IPS-18c (cell line): ENCODE data around the gene MAP3K21.

Experiments used
- H3K4me3 ChIP-seq: 2 replicates; pipeline ENCODE4 v1.7.0; 2013; ENCODE audit warnings: low read depth, mild to moderate bottlenecking, low read length, moderate library complexity; ENCODE audit not compliant: insufficient read depth
- H3K9me3 ChIP-seq: one replicate; pipeline ENCODE4 v1.6.1; 2013; ENCODE audit warnings: mild to moderate bottlenecking, low read length, moderate library complexity; ENCODE audit not compliant: control insufficient read depth, insufficient read depth

The MAP3K21 gene

DNA sequence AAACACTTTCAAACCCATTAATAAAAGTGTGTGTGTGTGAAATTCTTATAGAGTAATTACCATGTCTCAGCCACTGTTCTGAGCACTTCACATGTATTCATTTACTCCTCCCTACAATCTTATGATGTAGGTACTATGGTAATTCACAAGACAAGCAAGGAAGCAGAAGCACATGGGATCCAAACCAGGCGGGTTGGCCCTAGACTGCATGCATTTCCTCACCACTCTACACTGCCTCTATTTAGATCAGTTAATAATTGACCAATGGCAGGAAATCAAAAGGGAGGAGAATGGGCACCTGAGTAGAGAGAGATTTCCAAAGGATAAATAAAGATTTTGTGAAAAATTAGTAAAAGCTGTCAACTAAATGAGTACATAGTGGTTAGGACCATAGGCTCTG is 15.7 kb downstream of the MAP3K21 start:
- no peaks in the 10 kb centered on the region for H3K9me3 ChIP-seq
- H3K4me3 ChIP-seq: no peak overlapping the region

GRCh38 chr1:233347338-233347737 is 19.8 kb downstream of the MAP3K21 start:
- no peak overlapping the region for H3K4me3 ChIP-seq

DNA sequence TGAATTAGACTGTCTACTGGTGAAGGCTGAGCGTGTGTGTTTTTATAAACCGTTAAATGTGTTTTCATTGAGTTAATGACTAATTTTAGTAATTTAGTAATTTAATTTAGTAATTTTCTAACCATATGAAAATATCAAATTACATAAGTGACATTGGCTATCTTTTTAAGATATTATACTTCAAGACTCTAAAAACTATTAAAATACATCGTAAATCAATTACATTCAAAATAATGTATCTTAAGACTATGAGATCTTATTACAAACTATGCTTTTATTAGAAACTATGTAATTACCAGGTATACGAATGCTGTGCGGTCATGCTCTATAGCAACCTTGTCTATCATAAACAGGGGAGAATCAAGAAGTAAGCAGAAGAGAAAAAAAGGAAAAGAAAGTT is 21.6 kb downstream of the MAP3K21 start:
- no peak overlapping the region for H3K4me3 ChIP-seq
- H3K9me3 ChIP-seq: no peaks in the 10 kb centered on the region

More at GRCh38 chr1:233347338-233347737, 19.8 kb downstream of the MAP3K21 start:
- no peaks in the 10 kb centered on the region for H3K9me3 ChIP-seq

DNA sequence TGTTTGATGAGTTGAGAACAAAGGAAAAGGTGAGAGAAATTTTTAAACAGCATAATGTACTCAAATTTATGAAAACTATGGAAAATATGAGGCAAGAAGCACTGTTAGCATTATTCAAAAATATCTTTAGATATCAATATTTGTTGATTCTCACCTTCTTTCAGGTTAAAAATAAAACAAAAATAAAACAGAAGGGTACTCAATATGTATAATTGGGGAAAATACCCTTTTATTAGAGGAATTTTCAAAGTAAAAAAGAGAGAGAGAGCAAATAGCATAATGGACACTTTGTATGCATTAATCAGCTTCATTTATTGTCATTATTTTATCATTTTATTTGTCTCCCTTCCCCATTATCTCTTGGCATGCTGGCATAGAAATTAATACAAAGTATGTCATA is 27.5 kb downstream of the MAP3K21 start:
- Histone ChIP-seq H3K9me3 (no peaks in the 10 kb centered on the region), H3K4me3 (no peak overlapping the region)

DNA sequence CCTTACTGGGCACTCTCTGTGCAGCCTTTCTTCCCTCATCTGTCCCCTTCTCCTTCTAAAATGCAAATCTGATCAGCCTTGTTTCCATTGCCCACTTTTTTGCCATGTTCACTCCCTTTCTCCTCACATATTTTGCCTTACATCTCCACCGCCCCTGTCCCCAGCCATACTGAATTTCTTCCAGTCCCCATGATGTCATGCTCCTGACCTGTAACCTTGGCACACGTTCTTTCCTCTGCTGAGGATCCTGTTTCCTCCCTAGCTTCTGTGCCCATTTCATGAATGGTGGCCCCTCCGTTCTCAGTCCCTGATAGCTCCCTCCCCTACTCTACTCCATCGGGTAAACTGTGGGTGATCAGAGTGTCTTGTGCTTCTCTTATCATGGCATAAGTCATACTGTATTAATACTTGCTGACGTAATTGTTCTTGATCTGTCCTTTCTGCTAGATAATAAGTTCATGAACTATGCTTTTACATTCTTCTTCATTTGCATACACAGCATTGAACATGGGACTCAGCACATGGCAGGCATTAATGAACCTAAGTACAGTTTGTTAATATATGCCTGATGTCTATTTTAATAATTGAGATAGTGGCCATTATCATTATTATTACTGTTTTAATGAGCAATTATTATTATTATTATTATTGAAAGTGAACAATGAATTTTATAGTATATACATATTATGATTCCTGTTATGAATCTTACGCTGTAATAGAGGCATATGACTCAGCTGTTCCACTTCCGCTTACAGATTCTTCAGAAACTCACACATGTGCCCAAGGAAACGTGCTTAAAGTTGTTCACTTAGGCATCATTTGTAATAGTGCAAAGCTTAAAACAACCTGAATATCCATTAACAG is 28.5 kb downstream of the MAP3K21 start:
- Histone ChIP-seq H3K4me3 (no peak overlapping the region), H3K9me3 (no peaks in the 10 kb centered on the region)

- Histone ChIP-seq H3K9me3 (no peaks in the 10 kb centered on the region), H3K4me3 (no peak overlapping the region)
Measured at GRCh38 chr1:233356705-233356987, 29.1 kb downstream of the MAP3K21 start.

GRCh38 chr1:233357595-233358397 is 30.3 kb downstream of the MAP3K21 start:
- no peaks in the 10 kb centered on the region for H3K9me3 ChIP-seq
- H3K4me3 ChIP-seq: no peak overlapping the region

- Histone ChIP-seq H3K4me3 (no peak overlapping the region), H3K9me3 (no peaks in the 10 kb centered on the region)
Measured at GRCh38 chr1:233359431-233359830, 31.9 kb downstream of the MAP3K21 start.

DNA sequence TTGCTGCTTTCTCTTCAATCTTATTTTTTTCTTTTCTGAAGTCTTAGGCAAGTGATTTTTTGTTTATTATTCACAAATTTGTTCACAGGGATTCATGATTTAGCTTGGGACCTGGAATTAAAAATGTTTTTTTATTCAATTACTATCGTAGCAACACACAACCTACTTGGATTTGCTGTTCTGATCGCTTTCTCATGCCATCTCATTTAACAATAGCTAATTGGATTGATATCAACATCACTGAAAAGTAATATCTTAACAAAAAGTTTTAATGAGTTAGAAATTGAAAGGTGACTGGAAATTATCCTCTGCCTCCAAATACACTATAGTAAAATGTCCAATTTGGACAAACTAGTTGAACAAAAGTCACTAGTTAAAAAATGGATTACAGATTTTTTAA is 32.4 kb downstream of the MAP3K21 start:
- H3K4me3 ChIP-seq: no peak overlapping the region
- H3K9me3 ChIP-seq: no peaks in the 10 kb centered on the region

- H3K9me3 ChIP-seq: no peaks in the 10 kb centered on the region
Measured at GRCh38 chr1:233360525-233361102, 33.1 kb downstream of the MAP3K21 start.

GRCh38 chr1:233361876-233362275 is 34.4 kb downstream of the MAP3K21 start:
- Histone ChIP-seq H3K4me3 (no peak overlapping the region), H3K9me3 (no peaks in the 10 kb centered on the region)

More at GRCh38 chr1:233360525-233361102, 33.1 kb downstream of the MAP3K21 start:
- H3K4me3 ChIP-seq: no peak overlapping the region

DNA sequence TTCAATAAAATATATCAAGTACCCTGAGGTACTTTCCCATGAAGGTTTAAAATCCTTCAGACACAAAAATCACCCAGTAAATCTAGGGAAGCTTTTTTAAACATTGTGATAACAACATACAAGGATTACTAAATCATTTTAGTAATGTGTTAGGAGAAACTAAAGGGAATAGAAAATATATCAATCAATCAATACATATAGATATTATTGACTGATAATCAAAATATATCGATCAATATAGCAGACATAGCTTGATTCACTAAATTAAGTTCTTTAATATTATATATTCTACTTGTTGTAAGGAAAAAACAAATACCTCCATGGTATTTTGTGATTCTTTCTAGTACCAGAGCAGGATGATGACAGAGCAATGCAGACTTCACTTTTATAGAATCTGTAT is 35.2 kb downstream of the MAP3K21 start:
- no peak overlapping the region for H3K4me3 ChIP-seq

DNA sequence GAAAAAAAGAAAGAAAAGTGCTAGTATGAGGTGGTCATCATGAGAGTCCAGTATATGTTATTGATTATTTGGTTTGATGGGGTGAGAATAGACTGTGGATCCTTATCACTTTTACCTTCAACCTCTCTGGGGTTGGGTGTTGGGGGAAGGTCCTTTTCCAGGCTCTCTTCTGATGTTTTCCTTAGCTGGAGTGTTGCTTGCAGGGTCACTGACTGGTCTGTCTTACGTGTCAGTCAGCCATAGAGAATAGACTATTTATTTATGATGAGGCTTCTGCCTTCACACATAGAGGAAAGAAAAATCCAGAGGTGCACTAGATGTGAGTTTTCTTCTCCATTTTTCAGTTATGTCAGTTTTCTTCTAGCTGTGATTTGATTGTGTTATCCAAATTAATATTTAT is 36.5 kb downstream of the MAP3K21 start:
- no peaks in the 10 kb centered on the region for H3K9me3 ChIP-seq
- no peak overlapping the region for H3K4me3 ChIP-seq

More for the DNA sequence above, 35.2 kb downstream of the MAP3K21 start:
- H3K9me3 ChIP-seq: no peaks in the 10 kb centered on the region

DNA sequence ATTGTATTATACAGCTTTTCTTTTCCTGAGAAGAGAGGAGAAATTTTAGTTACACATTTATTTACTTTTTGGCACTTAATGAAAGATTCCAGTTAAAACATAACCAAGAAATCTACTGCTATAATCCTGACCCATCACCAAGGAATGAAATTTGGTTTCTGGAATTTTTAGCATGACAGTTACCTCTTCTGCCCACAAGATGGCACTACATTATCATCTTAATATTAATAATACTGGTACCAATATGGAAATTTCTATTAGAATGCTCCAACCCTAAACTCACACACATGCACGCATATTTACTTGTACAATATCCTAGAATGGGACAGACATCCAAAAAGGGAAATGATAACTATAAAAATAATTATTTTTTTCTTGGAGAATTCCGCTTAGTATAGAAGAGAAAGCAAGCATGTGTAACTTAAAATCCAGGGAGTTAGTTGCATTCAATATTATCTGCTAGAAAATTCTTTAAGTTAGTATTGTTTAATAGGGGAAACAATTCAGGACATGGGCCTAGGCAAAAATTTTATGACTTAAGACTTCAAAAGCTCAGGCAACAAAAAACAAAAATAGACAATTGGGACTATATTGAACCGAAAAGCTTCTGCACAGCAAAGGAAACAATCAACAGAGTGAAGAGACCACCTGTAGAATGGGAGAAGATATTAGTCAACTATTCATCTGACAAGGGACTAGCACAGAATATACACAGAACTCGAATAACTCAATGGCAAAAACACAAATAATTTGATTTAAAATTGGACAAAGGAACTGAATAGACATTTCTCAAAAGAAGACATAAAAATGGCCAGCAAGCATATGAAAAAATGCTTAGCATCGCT is 37.4 kb downstream of the MAP3K21 start:
- Histone ChIP-seq H3K9me3 (no peaks in the 10 kb centered on the region), H3K4me3 (no peak overlapping the region)

DNA sequence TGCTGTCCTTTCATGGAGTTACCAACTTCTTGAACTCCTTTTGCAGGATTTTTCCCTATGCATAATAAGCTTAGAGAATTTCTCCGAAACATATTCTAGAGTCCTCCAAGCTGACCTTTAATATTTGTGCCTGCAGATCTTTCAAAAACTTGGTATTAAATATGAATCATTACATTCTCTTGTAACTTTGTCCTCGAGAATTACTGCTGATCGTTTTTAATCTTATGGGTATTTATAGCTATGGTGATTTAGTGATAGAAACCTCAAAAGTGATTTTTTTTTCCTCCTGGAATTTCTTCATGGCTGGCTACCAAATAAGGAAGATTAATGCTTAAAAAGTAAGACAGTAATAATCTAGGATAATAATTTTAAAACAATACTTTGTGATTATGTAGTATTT is 39.1 kb downstream of the MAP3K21 start:
- H3K4me3 ChIP-seq: no peak overlapping the region

DNA sequence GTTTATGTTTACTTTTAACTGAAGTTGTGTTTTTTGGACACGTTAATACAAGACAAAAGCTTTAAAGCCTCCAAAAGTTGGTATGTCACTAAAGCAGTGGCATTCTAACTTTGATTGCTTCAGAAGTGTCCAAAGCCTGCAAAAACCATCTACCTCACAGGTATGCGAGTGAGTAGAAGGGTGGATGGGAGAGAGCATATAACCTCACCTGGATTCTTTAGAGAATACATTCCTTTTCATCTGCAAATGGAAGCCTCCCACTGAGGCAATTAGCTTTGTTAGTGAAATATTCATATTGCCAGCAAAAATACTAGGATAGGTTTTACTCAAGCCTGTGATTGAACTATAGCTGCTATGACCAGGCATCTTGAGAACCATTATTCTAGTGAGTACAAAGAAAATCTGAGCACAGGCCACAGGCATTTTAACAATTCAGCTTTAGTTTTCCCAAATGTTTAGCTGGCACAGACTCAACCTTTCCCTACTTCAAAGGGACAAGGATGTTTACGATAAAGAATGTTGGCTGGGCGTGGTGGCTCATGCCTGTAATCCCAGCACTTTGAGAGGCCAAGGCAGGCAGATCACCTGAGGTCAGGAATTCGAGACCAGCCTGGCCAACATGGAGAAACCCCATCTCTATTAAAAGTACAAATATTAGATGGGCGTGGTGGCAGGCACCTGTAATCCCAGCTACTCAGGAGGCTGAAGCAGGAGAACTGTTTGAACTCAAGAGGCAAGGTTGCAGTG is 39.7 kb downstream of the MAP3K21 start:
- no peak overlapping the region for H3K4me3 ChIP-seq
- no peaks in the 10 kb centered on the region for H3K9me3 ChIP-seq

More for the DNA sequence above, 39.1 kb downstream of the MAP3K21 start:
- H3K9me3 ChIP-seq: no peaks in the 10 kb centered on the region
